PFSK-1 (cell line): Measurements from ENCODE around the gene PCSK6.

ENCODE experiments used
- FOXP2 ChIP-seq: optimal IDR thresholded peaks from 2 replicates; pipeline ENCODE3; 2011; ENCODE audit warnings: borderline replicate concordance, control low read depth, inconsistent platforms; ENCODE audit not compliant: insufficient read depth; ENCODE audit errors: extremely low read length, extremely low read depth
- POLR2AphosphoS5 ChIP-seq: IDR thresholded peaks from 2 replicates; pipeline ENCODE4 v1.6.1; 2012; ENCODE audit warnings: low read depth, mild to moderate bottlenecking, control low read depth, low read length, moderate library complexity
- REST ChIP-seq, 2 experiments: IDR thresholded peaks; 2 replicates each; pipeline versions ENCODE4 v1.6.1 to v1.8.0; 2011 to 2012; ENCODE audit warnings: low read depth in 2 of 2, low read length in 2 of 2, control low read depth in 1 of 2, inconsistent platforms in 1 of 2, mild to moderate bottlenecking in 1 of 2, moderate library complexity in 1 of 2; ENCODE audit not compliant: insufficient read depth in 1 of 2
- SIN3A ChIP-seq: IDR thresholded peaks from 2 replicates; pipeline ENCODE4 v1.6.1; 2012; ENCODE audit warnings: mild to moderate bottlenecking, low read length, moderate library complexity, borderline replicate concordance; ENCODE audit not compliant: insufficient read depth
- TAF1 ChIP-seq: IDR thresholded peaks from 2 replicates; pipeline ENCODE4 v1.6.1; 2012; ENCODE audit warnings: low read length, control low read depth, borderline replicate concordance; ENCODE audit not compliant: insufficient read depth

- TF ChIP-seq POLR2AphosphoS5 (no peak), REST (IDR thresholded peaks at IDR 0.05; ENCODE audit: insufficient read depth in 1 of 2, low read depth in 2 of 2, low read length in 2 of 2) (no peak), SIN3A (no peak), TAF1 (no peak), FOXP2 (no peak)
Measured at GRCh38 chr15:101525087-101525669, 35.7 kb upstream of the PCSK6 start.
